SK-N-MC (cell line): Measurements from ENCODE around the gene DMRTC2.

Experiments
- EZH2 ChIP-seq: fragments of 200-600 bp; sonication (generic); IDR thresholded peaks from one replicate; pipeline ENCODE4 v1.6.1; 2017; ENCODE audit warnings: antibody characterized with exemption
- POLR2AphosphoS5 ChIP-seq: IDR thresholded peaks from 2 replicates; pipeline ENCODE4 v1.6.1; 2012; ENCODE audit warnings: mild to moderate bottlenecking, low read depth, low read length, borderline replicate concordance

DNA sequence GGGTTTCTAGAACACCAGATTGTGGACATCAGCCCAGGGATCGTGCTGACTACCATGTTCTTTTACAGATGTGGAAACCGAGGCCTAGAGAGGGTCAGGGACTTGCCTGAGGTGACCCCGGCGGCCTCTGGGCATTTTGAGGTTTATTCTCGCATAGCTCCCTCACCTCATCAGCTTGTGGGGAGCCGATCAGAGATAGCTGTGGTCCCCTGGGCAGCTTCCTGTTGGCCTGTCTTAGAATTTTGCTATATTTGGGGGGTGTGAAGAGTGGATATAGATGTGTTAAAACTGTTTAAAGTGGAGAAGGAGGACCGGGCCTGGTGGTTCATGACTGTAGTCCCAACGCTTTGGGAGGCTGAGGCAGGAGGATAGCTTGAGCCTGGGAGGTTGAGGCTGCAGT, 45.1 kb downstream of the DMRTC2 start:
- no peak for TF ChIP-seq POLR2AphosphoS5
- TF ChIP-seq EZH2: no peak
